HepG2 (cell line): Measurements from ENCODE around the gene RNPC3. TPM values are rescaled to one million over a fixed set of nuclear protein-coding genes. Genes with fewer than 3 reads are reported as not detected.

Source experiments
- CHD2 ChIP-seq: IDR thresholded peaks from 2 replicates; pipeline ENCODE4 v1.6.1; 2011; ENCODE audit warnings: low read depth, low read length, improper control_type of control experiment
- DMTF1 ChIP-seq: sonication (generic); formaldehyde crosslinking; IDR thresholded peaks from 2 replicates; pipeline ENCODE4 v1.4.0; 2020; ENCODE audit warnings: mild to moderate bottlenecking, missing genetic modification reagents
- DNMT1 ChIP-seq: sonication (generic); formaldehyde crosslinking; IDR thresholded peaks from 2 replicates; pipeline ENCODE4 v1.5.1; 2020; ENCODE audit warnings: mild to moderate bottlenecking, missing genetic modification reagents
- EZH2 ChIP-seq: conservative IDR thresholded peaks from 2 replicates; pipeline ENCODE4 v1.6.1; 2012; ENCODE audit warnings: mild to moderate bottlenecking, low read depth, low read length, moderate library complexity
- GATA4 ChIP-seq: sonication (generic); IDR thresholded peaks from 2 replicates; pipeline ENCODE4 v1.6.1; 2016; ENCODE audit warnings: antibody characterized with exemption, low read depth, borderline replicate concordance
- KDM5A ChIP-seq: fragments of 200-600 bp; sonication (generic); IDR thresholded peaks from 2 replicates; pipeline ENCODE4 v1.7.0; 2018; ENCODE audit warnings: antibody characterized with exemption, mild to moderate bottlenecking, low read length, borderline replicate concordance
- KLF16 ChIP-seq, 2 experiments: sonication (generic) in 1 of 2; formaldehyde crosslinking in 1 of 2; IDR thresholded peaks; 2 replicates each; pipeline versions ENCODE4 v1.6.1 to v1.8.0; 2016 to 2023; ENCODE audit warnings: missing genetic modification reagents in 2 of 2, missing compliant biosample characterization in 1 of 2
- MXD4 ChIP-seq: IDR thresholded peaks from 2 replicates; pipeline ENCODE4 v1.6.1; 2016; ENCODE audit warnings: mild to moderate bottlenecking, missing biosample characterization, missing genetic modification reagents
- MYC ChIP-seq: sonication (generic); formaldehyde crosslinking; IDR thresholded peaks from 2 replicates; pipeline ENCODE4 v1.9.0; 2021; ENCODE audit warnings: missing genetic modification reagents, borderline replicate concordance
- NFIB ChIP-seq: sonication (generic); formaldehyde crosslinking; IDR thresholded peaks from 2 replicates; pipeline ENCODE4 v1.9.0; 2021; ENCODE audit warnings: missing genetic modification reagents, mild to moderate bottlenecking, borderline replicate concordance
- PHF8 ChIP-seq: sonication (generic); formaldehyde crosslinking; IDR thresholded peaks from 2 replicates; pipeline ENCODE4 v1.5.0; 2020; ENCODE audit warnings: missing genetic modification reagents
- RBM22 ChIP-seq: fragments of 200-400 bp; formaldehyde crosslinking; optimal IDR thresholded peaks from 2 replicates; pipeline ENCODE3; 2017; ENCODE audit warnings: mild to moderate bottlenecking, low read length, moderate library complexity
- SATB2 ChIP-seq: sonication (generic); formaldehyde crosslinking; IDR thresholded peaks from 2 replicates; pipeline ENCODE4 v1.5.0; 2020; ENCODE audit warnings: missing genetic modification reagents
- SCMH1 ChIP-seq: sonication (generic); formaldehyde crosslinking; IDR thresholded peaks from 2 replicates; pipeline ENCODE4 v1.9.0; 2021; ENCODE audit warnings: missing genetic modification reagents, mild to moderate bottlenecking, borderline replicate concordance
- SIN3B ChIP-seq: fragments of 150-350 bp; IDR thresholded peaks from 2 replicates; pipeline ENCODE4 v1.6.1; 2014; ENCODE audit warnings: low read length
- SUZ12 ChIP-seq: fragments of 150-350 bp; IDR thresholded peaks from 2 replicates; pipeline ENCODE4 v1.6.1; 2014; ENCODE audit warnings: low read depth, low read length
- SYNCRIP ChIP-seq: fragments of 200-400 bp; formaldehyde crosslinking; IDR thresholded peaks from 2 replicates; pipeline ENCODE4 v1.6.1; 2018; ENCODE audit warnings: mild to moderate bottlenecking, low read depth, low read length; ENCODE audit not compliant: insufficient read depth
- TFDP1 ChIP-seq: IDR thresholded peaks from 2 replicates; pipeline ENCODE4 v1.6.1; 2016; ENCODE audit warnings: missing compliant biosample characterization, missing genetic modification reagents, borderline replicate concordance
- ZBTB20 ChIP-seq: sonication (generic); formaldehyde crosslinking; IDR thresholded peaks from 2 replicates; pipeline ENCODE4 v1.8.1; 2023; ENCODE audit warnings: missing genetic modification reagents, low read depth, mild to moderate bottlenecking, borderline replicate concordance
- ZNF121 ChIP-seq: sonication (generic); formaldehyde crosslinking; IDR thresholded peaks from 2 replicates; pipeline ENCODE4 v1.5.0; 2020; ENCODE audit warnings: mild to moderate bottlenecking, missing genetic modification reagents
- ZNF253 ChIP-seq: sonication (generic); formaldehyde crosslinking; IDR thresholded peaks from 2 replicates; pipeline ENCODE4 v1.8.0; 2022; ENCODE audit warnings: mild to moderate bottlenecking, missing genetic modification reagents, borderline replicate concordance
- ZNF326 ChIP-seq: sonication (generic); formaldehyde crosslinking; IDR thresholded peaks from 2 replicates; pipeline ENCODE4 v1.4.0; 2020; ENCODE audit warnings: missing genetic modification reagents, borderline replicate concordance
- ZNF350 ChIP-seq: sonication (generic); formaldehyde crosslinking; IDR thresholded peaks from 2 replicates; pipeline ENCODE4 v1.4.0; 2020; ENCODE audit warnings: mild to moderate bottlenecking, low read depth, missing genetic modification reagents, borderline replicate concordance
- ZNF652 ChIP-seq: IDR thresholded peaks from 2 replicates; pipeline ENCODE4 v1.6.1; 2016; ENCODE audit warnings: low read depth, borderline replicate concordance
- ZNF839 ChIP-seq: sonication (generic); formaldehyde crosslinking; IDR thresholded peaks from 2 replicates; pipeline ENCODE4 v1.4.0; 2020; ENCODE audit warnings: missing genetic modification reagents, mild to moderate bottlenecking, borderline replicate concordance
- polyA plus RNA-seq, 8 experiments: library from polyadenylated mRNA; depleted of rRNA in 3 of 8; stranded (reverse) in 7 of 8; unstranded in 1 of 8; fragments of >200 nt; fragmentation: Illumina TruSeq in 4 of 8; extraction: Trizol in 4 of 8; gene quantifications; 2 replicates each; pipeline versions ENCODE4 v1.2.1 to v1.2.3, GENCODE V29; 2011 to 2016; ENCODE audit warnings: low read depth in 4 of 8, missing spikeins in 1 of 8, mixed read lengths in 1 of 8; ENCODE audit not compliant: insufficient read depth in 1 of 8
- total RNA-seq, 5 experiments: library from RNA; depleted of rRNA; stranded (reverse); fragments of >200 nt; fragmentation: Illumina TruSeq; extraction: Trizol; gene quantifications; 2 replicates each; pipeline ENCODE4 v1.2.3, GENCODE V29; 2016; ENCODE audit warnings: low read depth in 1 of 5
- TF ChIP-seq, protein P1 (sequence below): sonication (generic); formaldehyde crosslinking; IDR thresholded peaks from 2 replicates; pipeline ENCODE4 v1.8.0; 2022; ENCODE audit warnings: mild to moderate bottlenecking, missing genetic modification reagents, borderline replicate concordance

RNPC3 gene
- total and polyA plus RNA-seq, 2 of the 13 experiments (the other 11 are each of a cell fraction or from before 2014, with no cell fraction given): 9.1 to 22.1 TPM

DNA sequence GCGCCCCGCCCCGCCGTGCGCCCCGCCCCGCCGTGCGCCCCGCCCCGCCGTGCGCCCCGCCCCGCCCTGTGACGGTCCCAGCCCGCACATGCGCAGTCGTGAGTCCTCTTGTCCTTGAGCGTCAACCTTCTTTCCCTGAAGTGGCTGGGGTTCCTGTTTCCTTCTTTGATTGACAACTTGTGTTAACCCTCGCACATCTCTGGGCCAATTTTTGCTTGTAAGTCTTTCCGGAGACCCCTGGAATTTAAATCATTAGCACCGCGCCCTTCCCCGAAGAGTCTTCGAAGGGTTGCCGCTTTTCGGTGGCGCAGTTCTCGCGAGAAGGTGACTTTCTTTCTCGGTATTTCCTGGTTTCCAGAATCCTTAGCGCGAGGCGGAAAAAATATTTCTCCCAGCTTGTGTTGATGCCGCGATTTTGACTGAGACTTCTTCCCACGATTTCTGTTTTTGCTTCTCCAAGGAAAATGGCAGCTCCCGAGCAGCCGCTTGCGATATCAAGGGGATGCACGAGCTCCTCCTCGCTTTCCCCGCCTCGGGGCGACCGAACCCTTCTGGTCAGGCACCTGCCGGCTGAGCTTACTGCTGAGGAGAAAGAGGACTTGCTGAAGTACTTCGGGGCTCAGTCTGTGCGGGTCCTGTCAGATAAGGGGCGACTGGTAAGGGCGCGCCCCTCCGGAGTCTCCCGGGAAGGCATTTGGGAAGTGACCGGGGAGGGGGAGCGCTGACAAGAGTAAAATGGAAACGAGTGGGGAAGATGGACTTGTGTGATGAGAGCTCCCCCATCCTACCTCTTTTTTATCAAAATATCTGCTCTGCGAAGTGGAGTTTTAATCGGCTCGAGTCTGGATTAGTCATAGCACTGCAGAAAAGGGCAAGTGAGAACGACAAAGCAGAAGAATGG is at the start of gene RNPC3 (continued):
- no peak for TF ChIP-seq GATA4
- TF ChIP-seq PHF8: peak; percentile 52; the same call in 1 of the 2 replicates
- TF ChIP-seq RBM22: no peak
- TF ChIP-seq DMTF1 (CRISPR knock-in tag): no peak
- TF ChIP-seq SUZ12: no peak
- TF ChIP-seq SYNCRIP: no peak
- TF ChIP-seq TFDP1 (CRISPR knock-in tag): peak; percentile 81; the same call in 1 of the 2 replicates
- TF ChIP-seq MYC (CRISPR knock-in tag): peak; percentile 41; the same call in 1 of the 2 replicates
- no peak for TF ChIP-seq MXD4 (CRISPR knock-in tag)
- TF ChIP-seq KLF16 (CRISPR knock-in tag; IDR thresholded peaks at IDR 0.05): peak in 1 of 2 experiments; percentile 72; a peak in 1 of 4 replicates
- no peak for TF ChIP-seq DNMT1 (CRISPR knock-in tag)
- TF ChIP-seq ZNF253 (CRISPR knock-in tag): no peak
- no peak for TF ChIP-seq NFIB (CRISPR knock-in tag)
- TF ChIP-seq ZBTB20 (CRISPR knock-in tag): peak; percentile 21; the same call in 1 of the 2 replicates
- no peak for TF ChIP-seq SCMH1 (CRISPR knock-in tag)
- TF ChIP-seq SIN3B: 0 out of 2 replicates have a peak, but pooled peaks have one; percentile 16
- TF ChIP-seq CHD2: peak; percentile 97
- TF ChIP-seq ZNF121 (CRISPR knock-in tag): no peak
- TF ChIP-seq EZH2: no peak
- no peak for TF ChIP-seq SATB2 (CRISPR knock-in tag)
- TF ChIP-seq ZNF839 (CRISPR knock-in tag): no peak
- TF ChIP-seq ZNF350 (CRISPR knock-in tag): peak; percentile 60; the same call in 1 of the 2 replicates
- peak; percentile 85 for TF ChIP-seq KDM5A
- TF ChIP-seq, protein P1, sequence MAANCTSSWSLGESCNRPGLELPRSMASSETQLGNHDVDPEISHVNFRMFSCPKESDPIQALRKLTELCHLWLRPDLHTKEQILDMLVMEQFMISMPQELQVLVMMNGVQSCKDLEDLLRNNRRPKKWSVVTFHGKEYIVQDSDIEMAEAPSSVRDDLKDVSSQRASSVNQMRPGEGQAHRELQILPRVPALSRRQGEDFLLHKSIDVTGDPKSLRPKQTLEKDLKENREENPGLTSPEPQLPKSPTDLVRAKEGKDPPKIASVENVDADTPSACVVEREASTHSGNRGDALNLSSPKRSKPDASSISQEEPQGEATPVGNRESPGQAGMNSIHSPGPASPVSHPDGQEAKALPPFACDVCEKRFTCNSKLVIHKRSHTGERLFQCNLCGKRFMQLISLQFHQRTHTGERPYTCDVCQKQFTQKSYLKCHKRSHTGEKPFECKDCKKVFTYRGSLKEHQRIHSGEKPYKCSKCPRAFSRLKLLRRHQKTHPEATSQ (CRISPR knock-in tag): no peak
- no peak for TF ChIP-seq ZNF326 (CRISPR knock-in tag)
- TF ChIP-seq ZNF652 (CRISPR knock-in tag): no peak
